Mucosa of rectum (tissue), 2 donors: ENCODE data around the gene DCBLD1.

ENCODE experiments used
- H3K27ac ChIP-seq, 2 donors: one replicate each; pipeline ENCODE4 v1.7.0; 2013; ENCODE audit warnings: inconsistent platforms in 2 of 2, low read depth in 2 of 2, low read length in 2 of 2
- H3K27me3 ChIP-seq, 2 donors: one replicate each; pipeline ENCODE4 v1.7.0; 2013; ENCODE audit warnings: low read length in 2 of 2; ENCODE audit not compliant: control insufficient read depth in 2 of 2, insufficient read depth in 2 of 2
- H3K36me3 ChIP-seq, 2 donors: one replicate each; pipeline ENCODE4 v1.7.0; 2013; ENCODE audit warnings: low read length in 2 of 2; ENCODE audit not compliant: control insufficient read depth in 2 of 2, insufficient read depth in 2 of 2
- H3K4me1 ChIP-seq, 2 donors: one replicate each; pipeline ENCODE4 v1.7.0; 2013; ENCODE audit warnings: low read length in 2 of 2, mild to moderate bottlenecking in 1 of 2; ENCODE audit not compliant: control insufficient read depth in 2 of 2, insufficient read depth in 2 of 2
- H3K4me3 ChIP-seq, 2 donors: one replicate each; pipeline ENCODE4 v1.7.0; 2013; ENCODE audit warnings: low read length in 2 of 2
- H3K9ac ChIP-seq, 2 donors: one replicate each; pipeline ENCODE4 v1.7.0; 2013; ENCODE audit warnings: low read length in 2 of 2, low read depth in 1 of 2, mild to moderate bottlenecking in 1 of 2
- H3K9me3 ChIP-seq, 2 donors: one replicate each; pipeline ENCODE4 v1.7.0; 2013; ENCODE audit warnings: low read length in 2 of 2; ENCODE audit not compliant: control insufficient read depth in 2 of 2
- donor health status: healthy.
- donor health status: Normal muscosa, but diverticular disease.

DCBLD1 gene

DNA sequence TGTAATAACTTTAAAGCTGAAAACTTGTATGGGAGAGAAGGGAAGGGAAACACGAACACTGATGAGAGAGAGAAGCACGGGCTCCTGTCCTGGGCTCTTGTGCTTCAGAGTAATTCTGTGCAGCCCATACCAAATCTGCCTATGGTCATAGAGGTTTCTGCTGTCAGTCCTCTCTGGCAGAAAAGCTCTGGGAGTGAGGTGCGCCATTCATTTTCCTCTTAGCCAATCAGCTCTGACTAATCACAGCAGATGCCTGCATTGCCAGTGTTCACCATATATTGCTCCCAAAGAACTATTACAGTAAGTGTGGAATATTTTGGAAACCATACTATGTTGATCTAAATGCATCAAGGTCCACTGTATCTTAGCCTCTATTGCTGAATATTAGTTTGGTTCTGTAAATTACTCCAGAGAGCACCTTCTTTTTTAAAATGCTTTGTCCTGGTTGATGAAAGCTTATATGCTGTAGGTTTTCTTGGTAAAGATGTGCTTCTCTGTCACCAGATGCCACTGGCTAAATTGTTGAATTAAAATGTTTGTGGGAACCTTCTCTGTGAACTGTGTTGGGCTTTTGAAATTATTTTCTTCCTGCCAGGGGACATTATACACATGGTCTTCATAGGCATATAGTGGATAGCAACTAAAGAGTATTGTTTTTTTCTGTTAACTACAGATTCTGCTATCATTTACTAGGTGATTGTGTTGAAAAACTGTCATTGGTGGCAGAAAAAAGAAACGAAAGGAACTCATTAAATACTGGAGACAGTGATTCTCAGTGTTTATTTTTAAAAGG is 38.3 kb downstream of the DCBLD1 start:
- Histone ChIP-seq H3K9me3 (no peaks in the 10 kb centered on the region), H3K4me3 (no peak overlapping the region), H3K9ac (no peak overlapping the region), H3K27ac (no peak overlapping the region), H3K4me1 (no peaks in the 10 kb centered on the region), H3K27me3 (no peaks in the 10 kb centered on the region), H3K36me3 (peaks cover 3 to 6% of the 10 kb centered on the region in 2 donors)

DNA sequence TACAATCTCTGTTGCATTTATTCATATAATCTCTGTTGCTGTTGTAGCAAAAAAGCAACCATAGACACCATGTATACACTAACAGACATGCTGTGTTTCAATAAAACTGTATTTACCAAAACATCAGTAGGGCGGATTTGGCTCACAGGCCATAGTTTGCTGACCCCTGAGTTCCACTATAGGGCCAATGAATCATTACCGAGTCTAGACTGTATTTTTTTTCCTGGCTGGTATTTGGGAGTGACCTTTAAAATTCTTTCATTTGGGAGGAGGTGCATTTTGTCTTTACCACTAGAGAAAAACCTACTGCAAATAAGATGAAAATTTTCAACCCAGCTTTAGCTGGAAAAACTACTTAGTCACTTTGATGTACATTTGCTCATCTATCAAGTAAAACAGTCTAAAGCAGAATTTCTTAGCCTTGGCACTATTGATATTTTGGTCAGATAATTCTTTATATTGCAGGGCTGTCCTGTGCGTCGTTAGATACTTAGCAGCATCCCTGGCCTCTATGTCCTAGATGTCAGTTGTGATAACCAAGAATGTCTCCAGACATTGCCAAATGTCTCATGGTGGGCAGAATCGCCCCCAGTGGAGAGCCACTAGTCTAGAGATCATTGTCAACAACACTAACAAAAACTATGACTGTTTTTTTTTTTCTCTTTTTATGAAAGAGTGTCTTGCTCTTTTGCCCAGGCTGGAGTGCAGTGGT is 39.5 kb downstream of the DCBLD1 start:
- peaks cover 3 to 6% of the 10 kb centered on the region in 2 donors for H3K36me3 ChIP-seq
- no peaks in the 10 kb centered on the region for H3K27me3 ChIP-seq
- no peak overlapping the region for H3K4me3 ChIP-seq
- no peak overlapping the region for H3K27ac ChIP-seq
- no peaks in the 10 kb centered on the region for H3K9me3 ChIP-seq
- H3K4me1 ChIP-seq: no peaks in the 10 kb centered on the region
- no peak overlapping the region for H3K9ac ChIP-seq

DNA sequence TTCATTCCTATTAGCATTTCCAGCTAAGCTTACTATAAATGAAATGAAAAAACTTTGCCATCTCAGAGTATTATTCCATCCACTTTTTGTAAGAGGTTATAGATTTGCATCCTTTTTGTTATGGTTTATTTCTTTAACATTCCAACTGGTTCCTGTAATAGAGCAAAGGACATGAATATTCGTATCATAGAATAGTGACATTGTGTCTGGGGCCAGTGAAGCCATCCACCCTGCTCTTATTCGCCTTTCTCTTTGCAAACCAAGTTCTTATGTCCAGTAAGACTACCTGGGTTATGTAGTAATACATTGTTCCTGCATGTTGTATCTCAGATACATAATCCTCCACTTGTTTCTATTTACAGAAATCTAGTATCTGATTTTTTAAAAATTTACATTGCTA is 43.1 kb downstream of the DCBLD1 start:
- Histone ChIP-seq H3K4me1 (no peaks in the 10 kb centered on the region), H3K27me3 (no peaks in the 10 kb centered on the region), H3K9me3 (no peaks in the 10 kb centered on the region), H3K9ac (no peak overlapping the region), H3K4me3 (no peak overlapping the region), H3K36me3 (peaks cover 0 to 1% of the 10 kb centered on the region in 2 donors), H3K27ac (no peak overlapping the region)

DNA sequence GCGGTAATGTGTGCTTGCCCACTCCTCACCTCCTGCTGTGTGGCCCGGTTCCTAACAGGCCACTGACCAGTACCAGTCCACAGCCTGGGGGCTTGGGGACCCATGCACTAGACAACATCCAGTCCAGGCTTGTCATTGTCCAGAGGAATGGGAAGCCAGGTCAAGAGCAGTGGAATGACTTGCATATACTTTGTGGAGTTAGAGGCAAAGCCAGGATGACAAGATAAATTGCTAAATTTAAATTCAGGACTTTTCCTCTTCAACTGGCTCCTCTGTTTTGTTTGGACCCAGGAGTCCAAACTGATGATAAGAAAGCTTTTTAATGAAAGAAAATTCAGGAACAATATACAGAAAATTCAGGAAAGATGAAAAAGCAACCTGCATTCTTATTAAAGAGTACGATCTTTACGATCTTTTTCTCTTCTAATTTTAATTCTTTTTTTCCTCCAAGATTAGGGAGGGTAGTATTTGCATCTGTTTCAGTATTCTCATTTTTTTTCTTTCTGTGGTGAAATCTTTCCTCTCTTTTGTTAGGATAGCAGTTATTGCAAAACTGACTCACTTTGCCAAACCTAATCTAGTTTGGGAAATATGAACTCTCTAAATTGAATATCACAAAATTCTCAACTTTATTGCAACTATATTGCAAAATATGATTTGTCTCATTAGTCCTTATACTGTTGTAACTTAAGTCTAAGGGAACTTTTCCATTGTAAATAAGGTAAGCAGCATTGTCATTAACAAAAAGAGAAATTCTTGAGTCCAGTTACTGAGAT is 48.2 kb downstream of the DCBLD1 start:
- H3K27me3 ChIP-seq: no peaks in the 10 kb centered on the region
- no peak overlapping the region for H3K9ac ChIP-seq
- H3K4me3 ChIP-seq: no peak overlapping the region
- H3K36me3 ChIP-seq: peaks cover 0 to 12% of the 10 kb centered on the region in 2 donors
- H3K27ac ChIP-seq: no peak overlapping the region
- no peaks in the 10 kb centered on the region for H3K4me1 ChIP-seq
- H3K9me3 ChIP-seq: no peaks in the 10 kb centered on the region

DNA sequence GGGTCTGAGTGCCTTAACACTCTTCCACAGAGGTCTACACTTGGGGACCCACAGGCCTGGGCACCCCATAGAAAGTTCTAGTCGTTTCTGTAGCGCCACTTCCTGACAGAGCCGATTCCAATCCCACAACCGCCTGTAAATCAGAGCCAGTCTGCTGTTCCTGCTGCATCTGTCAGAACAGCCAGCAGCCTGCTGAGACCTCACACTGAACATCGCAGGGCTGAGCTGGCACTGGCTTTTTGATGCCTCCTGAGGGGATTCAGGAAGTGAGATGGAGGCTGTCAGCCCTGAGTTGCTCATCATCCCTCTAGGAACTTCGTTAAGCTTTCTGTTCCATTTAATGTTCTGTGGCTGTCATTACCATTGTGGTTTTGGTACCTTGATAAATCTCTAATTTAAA is 48.9 kb downstream of the DCBLD1 start:
- H3K27ac ChIP-seq: no peak overlapping the region
- no peaks in the 10 kb centered on the region for H3K9me3 ChIP-seq
- no peaks in the 10 kb centered on the region for H3K4me1 ChIP-seq
- peaks cover 2 to 13% of the 10 kb centered on the region in 2 donors for H3K36me3 ChIP-seq
- no peak overlapping the region for H3K9ac ChIP-seq
- no peak overlapping the region for H3K4me3 ChIP-seq
- H3K27me3 ChIP-seq: no peaks in the 10 kb centered on the region

DNA sequence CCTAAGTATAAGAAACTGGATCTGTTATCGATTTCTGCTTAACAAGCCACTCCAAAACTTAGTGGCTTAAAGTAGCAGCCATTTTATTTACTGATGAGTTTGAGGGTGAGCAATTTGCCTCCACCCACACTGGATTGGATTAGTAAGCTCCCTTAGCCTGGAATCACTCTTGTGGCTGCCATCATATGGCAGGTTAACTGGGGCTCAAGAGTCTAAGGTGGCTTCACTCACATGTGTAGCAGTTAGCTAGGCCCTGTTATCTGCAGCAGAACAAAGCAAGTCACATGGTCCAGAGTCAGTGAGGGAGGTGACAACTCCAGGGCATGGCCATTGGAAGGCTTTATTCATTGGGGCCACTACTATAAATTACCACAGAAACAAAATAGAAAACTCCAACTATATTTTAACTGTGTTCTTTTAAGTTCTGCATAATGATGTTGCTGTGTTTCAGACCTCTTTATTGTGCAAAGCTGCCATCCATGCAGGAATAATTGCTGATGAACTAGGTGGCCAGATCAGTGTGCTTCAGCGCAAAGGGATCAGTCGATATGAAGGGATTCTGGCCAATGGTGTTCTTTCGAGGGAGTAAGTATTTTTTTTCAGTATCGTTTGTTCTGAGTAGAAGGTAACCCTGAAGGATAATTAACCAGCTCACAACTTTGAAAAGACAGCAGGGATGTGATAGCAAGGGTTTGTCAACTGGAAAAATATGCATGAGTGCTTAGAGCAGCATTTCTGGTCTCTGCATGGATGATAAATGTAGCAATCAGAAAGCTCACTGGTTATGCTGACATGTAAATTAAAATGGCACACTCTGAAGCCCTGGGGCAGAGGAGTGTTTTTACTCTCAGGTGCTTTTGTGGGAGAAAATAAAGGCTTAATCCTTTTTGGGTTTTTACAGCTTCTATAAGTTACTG is 49.6 kb downstream of the DCBLD1 start:
- no peaks in the 10 kb centered on the region for H3K9me3 ChIP-seq

DNA sequence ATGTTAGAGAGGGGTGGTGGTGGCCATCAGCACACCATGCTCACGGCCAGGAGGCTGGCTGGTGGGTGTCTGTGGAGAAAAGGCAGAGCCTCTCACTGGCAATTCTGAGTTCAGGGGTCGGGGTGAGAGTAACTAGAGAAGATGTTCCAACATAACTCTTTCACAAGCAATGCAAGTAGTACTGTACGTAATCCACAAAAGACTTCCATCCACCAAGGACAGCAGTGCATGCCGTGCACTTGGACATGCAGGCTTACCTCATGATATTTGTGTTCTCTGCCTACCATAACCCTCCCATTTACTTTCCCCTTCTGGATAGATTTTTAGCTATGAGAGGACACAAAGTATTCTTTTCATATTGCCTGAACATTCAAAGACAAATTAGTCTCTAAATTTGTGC is 51.3 kb downstream of the DCBLD1 start:
- peaks cover 9 to 23% of the 10 kb centered on the region in 2 donors for H3K36me3 ChIP-seq
- no peaks in the 10 kb centered on the region for H3K4me1 ChIP-seq
- H3K4me3 ChIP-seq: no peak overlapping the region
- no peak overlapping the region for H3K9ac ChIP-seq
- no peaks in the 10 kb centered on the region for H3K9me3 ChIP-seq
- H3K27ac ChIP-seq: no peak overlapping the region
- H3K27me3 ChIP-seq: no peaks in the 10 kb centered on the region

More for the DNA sequence above, 49.6 kb downstream of the DCBLD1 start:
- Histone ChIP-seq H3K4me1 (no peaks in the 10 kb centered on the region), H3K4me3 (no peak overlapping the region), H3K36me3 (peaks cover 6 to 19% of the 10 kb centered on the region in 2 donors), H3K9ac (no peak overlapping the region), H3K27ac (no peak overlapping the region), H3K27me3 (no peaks in the 10 kb centered on the region)

DNA sequence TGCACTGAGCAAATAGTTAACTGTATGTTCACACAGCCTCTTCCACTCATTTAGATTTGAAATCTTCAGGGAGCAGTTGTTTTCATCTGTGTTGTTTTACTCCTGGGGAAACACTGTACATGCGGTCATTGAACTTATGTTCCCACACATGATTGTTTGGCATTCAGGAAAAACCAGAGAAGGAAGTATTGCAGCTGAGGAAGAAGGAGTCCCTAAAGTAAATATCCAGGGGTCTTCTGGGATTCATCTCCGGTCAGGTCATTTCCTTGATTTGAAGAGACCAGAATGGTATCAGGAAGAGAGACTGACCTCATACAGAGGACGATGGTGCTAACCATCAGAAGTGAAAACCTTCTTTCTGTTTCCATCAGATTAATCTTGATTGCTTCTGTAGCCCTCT is 52.5 kb downstream of the DCBLD1 start:
- Histone ChIP-seq H3K36me3 (peaks cover 11 to 27% of the 10 kb centered on the region in 2 donors), H3K9ac (no peak overlapping the region), H3K9me3 (no peaks in the 10 kb centered on the region), H3K4me1 (no peaks in the 10 kb centered on the region), H3K27me3 (no peaks in the 10 kb centered on the region), H3K27ac (no peak overlapping the region), H3K4me3 (no peak overlapping the region)

DNA sequence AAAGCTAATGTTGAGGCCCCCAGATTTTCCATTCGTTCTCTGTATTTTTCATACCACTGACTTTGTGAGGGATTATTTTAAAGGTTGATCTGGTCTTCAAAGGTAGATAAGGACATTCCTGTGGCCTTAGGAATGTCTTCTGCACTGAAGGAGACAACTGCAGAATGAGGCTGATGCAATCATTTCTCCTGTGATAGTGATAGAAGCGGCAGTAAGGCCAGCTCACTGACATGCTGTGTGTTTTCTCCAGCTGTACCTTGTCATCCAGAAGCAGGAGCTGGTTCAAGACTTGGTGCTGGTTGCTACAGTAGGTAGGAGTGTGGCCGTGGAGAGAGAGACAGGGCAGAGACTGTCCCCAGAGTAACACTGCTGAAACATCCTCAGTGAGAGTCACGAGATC is 53.8 kb downstream of the DCBLD1 start:
- Histone ChIP-seq H3K27ac (no peak overlapping the region), H3K27me3 (no peaks in the 10 kb centered on the region), H3K4me3 (no peak overlapping the region), H3K9ac (no peak overlapping the region), H3K9me3 (no peaks in the 10 kb centered on the region), H3K4me1 (no peaks in the 10 kb centered on the region), H3K36me3 (peaks cover 17 to 35% of the 10 kb centered on the region in 2 donors)
